HepG2 (cell line): ENCODE measurements around the gene ZNF277. TPM values are rescaled to one million over a fixed set of nuclear protein-coding genes. Genes with fewer than 3 reads are reported as not detected.

Experiments
- ATAC-seq: fragments of 200-7000 bp; cut with Tn5 transposase; 3 replicates; pipeline ENCODE4 v1.9.1; 2020; ENCODE audit warnings: mild to moderate bottlenecking, moderate library complexity
- BruUV-seq: library from RNA; stranded (reverse); fragments of 400-500 nt; replicated peaks from 2 replicates; lab custom pipeline; 2021; lab: Mats Ljungman, UMichigan
- CTCF ChIA-PET: fragments of 300-600 bp; formaldehyde crosslinking; extraction: SDS; loops from one replicate; lab custom pipeline; 2021; ENCODE audit warnings: low total read pairs, inconsistent platforms, low intra/inter-chr PET ratio; lab: Yijun Ruan, JAX
- POLR2A ChIA-PET: fragments of 350-600 bp; sonication (Branson Sonifier 250); formaldehyde crosslinking; loops from one replicate; lab custom pipeline; 2020; ENCODE audit warnings: antibody characterized with exemption, inconsistent platforms; lab: Yijun Ruan, JAX
- DNase-seq: peaks from one replicate; pipeline ENCODE4 v3.0.0-alpha.2; 2015; ENCODE audit warnings: low spot score
- FAIRE-seq: peaks from 3 replicates; lab custom pipeline; 2011; peaks lifted over from hg19 to GRCh38; lab: Jason Lieb, UNC
- H2AFZ ChIP-seq: one replicate; pipeline ENCODE4 v1.6.1; 2011; ENCODE audit warnings: low read length, inconsistent platforms
- H3K27ac ChIP-seq: fragments of 300-600 bp; 3 replicates; pipeline ENCODE4 v1.8.0; 2011; ENCODE audit warnings: mixed run types, mild to moderate bottlenecking, mixed read lengths, low read length, inconsistent platforms; ENCODE audit not compliant: insufficient read depth; ENCODE audit errors: extremely low read length
- H3K27me3 ChIP-seq, 2 experiments: fragments of 200-600 bp in 1 of 2; 2 replicates in 1 of 2; 3 replicates in 1 of 2; pipeline versions ENCODE4 v1.6.0 to v1.8.0; 2011; ENCODE audit warnings: low read length in 2 of 2, mild to moderate bottlenecking in 2 of 2, moderate library complexity in 2 of 2, inconsistent platforms in 1 of 2; ENCODE audit not compliant: insufficient read depth in 2 of 2, control insufficient read depth in 1 of 2
- H3K36me3 ChIP-seq, 2 experiments: fragments of 200-600 bp in 1 of 2; replicated peaks in 1 of 2; 2 replicates in 1 of 2; 3 replicates in 1 of 2; pipeline versions ENCODE4 v1.5.1 to v1.8.0; 2011; ENCODE audit warnings: low read length in 2 of 2, inconsistent platforms in 1 of 2; ENCODE audit not compliant: insufficient read depth in 2 of 2, control insufficient read depth in 1 of 2
- H3K4me1 ChIP-seq: 2 replicates; pipeline ENCODE4 v1.5.1; 2012; ENCODE audit warnings: low read length, inconsistent platforms; ENCODE audit not compliant: insufficient read depth
- H3K4me2 ChIP-seq: 2 replicates; pipeline ENCODE4 v1.6.0; 2011; ENCODE audit warnings: low read depth, low read length, inconsistent platforms
- H3K4me3 ChIP-seq, 3 experiments: fragments of 200-600 bp in 1 of 3; sonication (generic), shearing (Covaris generic) in 1 of 3; replicated peaks in 1 of 3; 2 replicates each; pipeline ENCODE4 v1.5.1; 2011 to 2016; ENCODE audit warnings: low read length in 3 of 3, inconsistent platforms in 2 of 3, low read depth in 2 of 3, mild to moderate bottlenecking in 2 of 3, control low read depth in 1 of 3, mixed read lengths in 1 of 3; ENCODE audit not compliant: insufficient read depth in 1 of 3
- H3K79me2 ChIP-seq: one replicate; pipeline ENCODE4 v1.6.1; 2011; ENCODE audit warnings: low read length, inconsistent platforms; ENCODE audit not compliant: insufficient read depth
- H3K9ac ChIP-seq: 2 replicates; pipeline ENCODE4 v1.6.0; 2011; ENCODE audit warnings: mild to moderate bottlenecking, low read depth, low read length, inconsistent platforms; ENCODE audit not compliant: insufficient read depth
- H3K9me3 ChIP-seq: 2 replicates; pipeline ENCODE4 v1.5.1; 2012; ENCODE audit warnings: mild to moderate bottlenecking, low read length
- H4K20me1 ChIP-seq: 2 replicates; pipeline ENCODE4 v1.6.0; 2011; ENCODE audit warnings: inconsistent platforms, mild to moderate bottlenecking, low read length, moderate library complexity; ENCODE audit not compliant: insufficient read depth
- MAFF ChIP-seq: IDR thresholded peaks from 2 replicates; pipeline ENCODE4 v1.6.1; 2011; ENCODE audit warnings: low read depth, low read length, improper control_type of control experiment
- MAFK ChIP-seq, 2 experiments: IDR thresholded peaks in 1 of 2; conservative IDR thresholded peaks in 1 of 2; 2 replicates each; pipeline ENCODE4 v1.6.1; 2011; ENCODE audit warnings: improper control_type of control experiment in 2 of 2, low read length in 2 of 2
- MZF1 ChIP-seq: sonication (generic); formaldehyde crosslinking; IDR thresholded peaks from 2 replicates; pipeline ENCODE4 v1.8.1; 2023; ENCODE audit warnings: mild to moderate bottlenecking, missing genetic modification reagents, borderline replicate concordance
- PHB2 ChIP-seq: fragments of 450-650 bp; IDR thresholded peaks from 2 replicates; pipeline ENCODE4 v1.6.1; 2018; ENCODE audit not compliant: partially characterized antibody
- PHF5A ChIP-seq: IDR thresholded peaks from one replicate; pipeline ENCODE4 v1.6.1; 2018; ENCODE audit warnings: low read depth, missing genetic modification reagents; ENCODE audit not compliant: unreplicated experiment
- PPARG ChIP-seq: conservative IDR thresholded peaks from 2 replicates; pipeline ENCODE4 v1.6.1; 2016; ENCODE audit warnings: missing biosample characterization, missing genetic modification reagents
- SNAI1 ChIP-seq: sonication (generic); formaldehyde crosslinking; IDR thresholded peaks from 2 replicates; pipeline ENCODE4 v1.5.0; 2020; ENCODE audit warnings: mild to moderate bottlenecking, missing genetic modification reagents, borderline replicate concordance
- YEATS4 ChIP-seq: sonication (generic); formaldehyde crosslinking; IDR thresholded peaks from 2 replicates; pipeline ENCODE4 v1.4.0; 2020; ENCODE audit warnings: missing genetic modification reagents, borderline replicate concordance
- ZNF292 ChIP-seq: sonication (generic); formaldehyde crosslinking; IDR thresholded peaks from 2 replicates; pipeline ENCODE4 v1.8.1; 2022; ENCODE audit warnings: mild to moderate bottlenecking, low read depth, missing genetic modification reagents, borderline replicate concordance
- ZSCAN20 ChIP-seq: sonication (generic); formaldehyde crosslinking; IDR thresholded peaks from 2 replicates; pipeline ENCODE4 v1.4.0; 2020; ENCODE audit warnings: missing genetic modification reagents, mild to moderate bottlenecking, borderline replicate concordance
- WGBS: methylation state at CpG from one replicate; pipeline ENCODE4 v1.1.6; 2017; ENCODE audit warnings: low lambda C conversion rate; 5-methylcytosine and 5-hydroxymethylcytosine counted together
- in situ Hi-C: cut with HindIII; loops from 2 replicates; pipeline ENCODE4 v1.10.0; 2017; ENCODE audit warnings: low pct_unique_long_range_greater_than_20kb; ENCODE audit not compliant: extremely low pct_ligation_motif_present
- intact Hi-C: fragments of 100-400 bp; cut with micrococcal nuclease; formaldehyde crosslinking; loops from one replicate; pipeline ENCODE4 v1.10.0; 2022; ENCODE audit not compliant: unreplicated experiment
- polyA plus RNA-seq, 8 experiments: library from polyadenylated mRNA; depleted of rRNA in 3 of 8; stranded (reverse) in 7 of 8; unstranded in 1 of 8; fragments of >200 nt; fragmentation: Illumina TruSeq in 4 of 8; extraction: Trizol in 4 of 8; gene quantifications; 2 replicates each; pipeline versions ENCODE4 v1.2.1 to v1.2.3, GENCODE V29; 2011 to 2016; ENCODE audit warnings: low read depth in 4 of 8, missing spikeins in 1 of 8, mixed read lengths in 1 of 8; ENCODE audit not compliant: insufficient read depth in 1 of 8
- total RNA-seq, 5 experiments: library from RNA; depleted of rRNA; stranded (reverse); fragments of >200 nt; fragmentation: Illumina TruSeq; extraction: Trizol; gene quantifications; 2 replicates each; pipeline ENCODE4 v1.2.3, GENCODE V29; 2016; ENCODE audit warnings: low read depth in 1 of 5
- TF ChIP-seq, protein P1 (sequence below): sonication (generic); formaldehyde crosslinking; IDR thresholded peaks from 2 replicates; pipeline ENCODE4 v1.5.1; 2020; ENCODE audit warnings: missing genetic modification reagents, mild to moderate bottlenecking, borderline replicate concordance
- TF ChIP-seq, protein P2 (sequence below): sonication (generic); formaldehyde crosslinking; IDR thresholded peaks from 2 replicates; pipeline ENCODE4 v1.4.0; 2020; ENCODE audit warnings: mild to moderate bottlenecking, low read depth, missing genetic modification reagents

The ZNF277 gene
- total and polyA plus RNA-seq, 2 of the 13 experiments (the other 11 are each of a cell fraction or from before 2014, with no cell fraction given), result 29.1 to 30.1 TPM

DNA sequence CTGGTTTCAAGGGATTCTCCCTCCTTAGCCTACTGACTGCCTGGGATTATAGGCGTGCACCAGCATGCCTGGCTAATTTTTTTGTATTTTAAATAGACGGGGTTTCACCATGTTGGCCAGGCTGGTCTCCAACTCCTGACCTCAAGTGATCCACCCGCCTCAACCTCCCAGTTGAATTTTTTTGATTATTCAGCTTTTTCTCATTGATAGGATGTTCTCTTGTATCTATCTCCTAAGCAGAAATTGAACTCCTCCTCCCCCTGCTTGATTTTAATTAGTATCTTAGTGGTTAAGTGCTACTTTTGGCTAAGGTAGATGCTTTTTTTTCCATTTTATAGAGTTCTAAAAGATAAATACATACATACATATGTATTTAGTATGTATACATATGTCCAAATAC, 101.0 kb downstream of the ZNF277 start:
- BruUV-seq, result no TSS peak
- Histone ChIP-seq H3K27me3 (no peaks in the 10 kb centered on the region), H3K27ac (no peak overlapping the region), H3K4me2 (no peak overlapping the region), H3K79me2 (no peaks in the 10 kb centered on the region), H2AFZ (no peak overlapping the region), H3K9ac (no peak overlapping the region), H3K4me1 (peaks cover 6% of the 10 kb centered on the region), H3K4me3 (no peak overlapping the region), H4K20me1 (no peaks in the 10 kb centered on the region), H3K36me3 (peaks cover 0 to 3% of the 10 kb centered on the region in 2 experiments; a peak in 1 of 5 replicates), H3K9me3 (peaks cover 11% of the 10 kb centered on the region; the same call in 1 of the 2 replicates)
- FAIRE-seq, result no peak
- no peak for DNase-seq
- in situ Hi-C loops (no loop called here), intact Hi-C loops (no loop called here)
- POLR2A ChIA-PET, result no interaction called here
- 97% methylated on average over 3 of the region's 3 CpGs for WGBS
- CTCF ChIA-PET, result no interaction called here
- no peak for ATAC-seq
- no peak for TF ChIP-seq MZF1 (CRISPR knock-in tag)
- TF ChIP-seq PPARG (CRISPR knock-in tag), result no peak
- TF ChIP-seq, protein P1, sequence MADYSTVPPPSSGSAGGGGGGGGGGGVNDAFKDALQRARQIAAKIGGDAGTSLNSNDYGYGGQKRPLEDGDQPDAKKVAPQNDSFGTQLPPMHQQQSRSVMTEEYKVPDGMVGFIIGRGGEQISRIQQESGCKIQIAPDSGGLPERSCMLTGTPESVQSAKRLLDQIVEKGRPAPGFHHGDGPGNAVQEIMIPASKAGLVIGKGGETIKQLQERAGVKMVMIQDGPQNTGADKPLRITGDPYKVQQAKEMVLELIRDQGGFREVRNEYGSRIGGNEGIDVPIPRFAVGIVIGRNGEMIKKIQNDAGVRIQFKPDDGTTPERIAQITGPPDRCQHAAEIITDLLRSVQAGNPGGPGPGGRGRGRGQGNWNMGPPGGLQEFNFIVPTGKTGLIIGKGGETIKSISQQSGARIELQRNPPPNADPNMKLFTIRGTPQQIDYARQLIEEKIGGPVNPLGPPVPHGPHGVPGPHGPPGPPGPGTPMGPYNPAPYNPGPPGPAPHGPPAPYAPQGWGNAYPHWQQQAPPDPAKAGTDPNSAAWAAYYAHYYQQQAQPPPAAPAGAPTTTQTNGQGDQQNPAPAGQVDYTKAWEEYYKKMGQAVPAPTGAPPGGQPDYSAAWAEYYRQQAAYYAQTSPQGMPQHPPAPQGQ, result no peak
- peak; percentile 59 to 71 for TF ChIP-seq MAFK (conservative IDR thresholded peaks at IDR 0.05 in 1 of 2, IDR thresholded peaks at IDR 0.05 in 1 of 2; ENCODE audit: low read length in 2 of 2)
- TF ChIP-seq MAFF, result peak; percentile 58
- no peak for TF ChIP-seq ZNF292 (CRISPR knock-in tag)

DNA sequence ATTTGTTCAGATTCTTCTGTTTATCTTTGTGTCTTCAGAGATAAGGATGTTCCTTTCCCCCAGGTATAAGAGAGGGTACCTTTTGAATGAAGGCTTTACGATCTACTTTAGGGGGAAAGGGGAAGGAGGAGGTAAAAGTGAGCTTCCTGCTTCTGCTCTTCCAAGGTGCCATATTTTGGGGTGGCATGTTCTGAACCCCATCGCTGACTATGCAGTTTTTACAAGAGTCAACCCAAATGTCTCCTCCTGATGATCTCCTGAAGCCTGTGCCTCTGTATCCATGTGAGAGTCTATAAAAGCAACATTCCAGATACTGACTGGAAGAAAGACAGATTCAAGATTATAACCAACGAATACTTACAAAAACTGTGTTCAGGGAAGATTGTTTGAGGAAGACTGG, 102.5 kb downstream of the ZNF277 start:
- TF ChIP-seq PHB2 (no peak), YEATS4 (CRISPR knock-in tag) (no peak), ZSCAN20 (CRISPR knock-in tag) (no peak), PHF5A (no peak), MAFF (peak; percentile 73), SNAI1 (CRISPR knock-in tag) (no peak), MAFK (conservative IDR thresholded peaks at IDR 0.05 in 1 of 2, IDR thresholded peaks at IDR 0.05 in 1 of 2; ENCODE audit: low read length in 2 of 2) (peak; percentile 59 to 86; a peak in 3 of 4 replicates)
- TF ChIP-seq, protein P2, sequence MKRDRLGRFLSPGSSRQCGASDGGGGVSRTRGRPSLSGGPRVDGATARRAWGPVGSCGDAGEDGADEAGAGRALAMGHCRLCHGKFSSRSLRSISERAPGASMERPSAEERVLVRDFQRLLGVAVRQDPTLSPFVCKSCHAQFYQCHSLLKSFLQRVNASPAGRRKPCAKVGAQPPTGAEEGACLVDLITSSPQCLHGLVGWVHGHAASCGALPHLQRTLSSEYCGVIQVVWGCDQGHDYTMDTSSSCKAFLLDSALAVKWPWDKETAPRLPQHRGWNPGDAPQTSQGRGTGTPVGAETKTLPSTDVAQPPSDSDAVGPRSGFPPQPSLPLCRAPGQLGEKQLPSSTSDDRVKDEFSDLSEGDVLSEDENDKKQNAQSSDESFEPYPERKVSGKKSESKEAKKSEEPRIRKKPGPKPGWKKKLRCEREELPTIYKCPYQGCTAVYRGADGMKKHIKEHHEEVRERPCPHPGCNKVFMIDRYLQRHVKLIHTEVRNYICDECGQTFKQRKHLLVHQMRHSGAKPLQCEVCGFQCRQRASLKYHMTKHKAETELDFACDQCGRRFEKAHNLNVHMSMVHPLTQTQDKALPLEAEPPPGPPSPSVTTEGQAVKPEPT, result no peak
- FAIRE-seq, result no peak
- no peak overlapping the region for H3K4me3 ChIP-seq
- H3K27me3 ChIP-seq, result no peaks in the 10 kb centered on the region
- peaks cover 11% of the 10 kb centered on the region; the same call in 1 of the 2 replicates for H3K9me3 ChIP-seq
- in situ Hi-C loops, result no loop called here
- H3K79me2 ChIP-seq, result no peaks in the 10 kb centered on the region
- no peak overlapping the region for H2AFZ ChIP-seq
- H4K20me1 ChIP-seq, result no peaks in the 10 kb centered on the region
- no peak for DNase-seq
- no peak overlapping the region for H3K4me2 ChIP-seq
- WGBS, result 98% methylated on average over 3 of the region's 3 CpGs
- H3K4me1 ChIP-seq, result no peaks in the 10 kb centered on the region
- H3K27ac ChIP-seq, result no peak overlapping the region
- peaks cover 3 to 4% of the 10 kb centered on the region in 2 experiments; a peak in 1 of 5 replicates for H3K36me3 ChIP-seq
- ChIA-PET POLR2A (no interaction called here), CTCF (no interaction called here)
- intact Hi-C loops, result no loop called here
- no TSS peak for BruUV-seq
- no peak overlapping the region for H3K9ac ChIP-seq
- no peak for ATAC-seq
